HG02938 (cell line): ENCODE data around the gene RPGRIP1L.

Experiments used
- ATAC-seq: cut with Tn5 transposase; IDR thresholded peaks from one replicate; pipeline ENCODE4 v1.9.1; 2021; ENCODE audit warnings: mild to moderate bottlenecking, moderate library complexity; ENCODE audit not compliant: unreplicated experiment

Gene RPGRIP1L

GRCh38 chr16:53664724-53665345 is 38.8 kb downstream of the RPGRIP1L start:
- ATAC-seq = peak; percentile 61

GRCh38 chr16:53662072-53662471 is 41.6 kb downstream of the RPGRIP1L start:
- ATAC-seq = no peak

DNA sequence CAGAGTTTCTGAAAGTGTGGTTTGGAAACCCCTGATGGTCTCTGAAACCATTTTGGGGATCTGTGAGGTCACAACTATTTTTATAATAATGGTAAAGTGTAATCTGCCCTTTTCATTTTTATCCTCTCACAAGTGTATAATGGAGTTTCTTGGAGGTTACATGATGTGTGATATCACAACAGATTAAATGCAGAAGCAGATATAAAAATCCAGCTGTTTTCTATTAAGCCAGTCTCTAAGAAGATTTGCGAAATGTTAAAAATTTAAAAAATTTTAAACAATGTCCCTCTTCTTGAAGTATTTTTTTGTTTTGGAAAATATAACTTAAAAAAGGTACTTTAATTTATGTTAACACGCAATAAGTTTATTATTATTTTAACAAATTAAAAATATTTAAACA is 48.7 kb downstream of the RPGRIP1L start:
- no peak for ATAC-seq

- no peak for ATAC-seq
Observed at GRCh38 chr16:53651357-53651756, 52.3 kb downstream of the RPGRIP1L start.

DNA sequence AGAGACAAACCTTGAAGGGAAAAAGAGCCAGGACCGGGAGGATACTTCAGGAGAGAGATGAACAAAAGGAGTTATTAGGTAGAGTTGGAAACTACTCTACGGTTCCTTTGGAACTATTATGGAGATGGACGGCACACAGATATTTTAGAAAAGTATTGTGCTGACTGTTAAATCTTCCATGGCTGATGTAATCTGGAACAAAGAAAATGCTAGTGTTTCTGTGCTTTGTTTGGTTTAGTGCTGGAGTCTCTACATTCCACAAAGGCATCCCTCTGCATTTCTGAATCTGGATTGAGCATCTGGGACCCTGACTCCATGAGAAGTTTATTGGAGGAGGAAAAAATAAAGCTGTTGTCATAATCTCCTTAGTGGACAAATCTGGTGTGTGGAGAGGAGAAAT is 57.2 kb downstream of the RPGRIP1L start:
- ATAC-seq = no peak

DNA sequence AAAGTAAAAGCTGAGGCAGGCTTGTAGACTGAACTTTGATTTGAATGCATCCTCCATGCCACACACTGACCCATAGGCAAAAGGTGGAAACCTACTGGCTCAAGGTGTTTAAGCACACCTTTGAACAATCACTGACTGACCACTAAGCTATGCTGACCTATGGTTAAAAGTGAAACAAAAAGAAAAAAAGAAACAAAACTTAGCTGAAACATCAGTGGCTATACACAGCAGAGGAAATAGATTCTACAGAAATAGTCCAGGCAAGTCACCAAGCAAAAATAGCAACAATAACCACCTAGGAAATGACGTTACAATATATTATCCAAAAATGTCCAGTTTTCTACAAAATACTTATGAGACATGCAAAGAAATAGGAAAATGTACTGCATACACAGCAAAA is 60.2 kb downstream of the RPGRIP1L start:
- no peak for ATAC-seq

DNA sequence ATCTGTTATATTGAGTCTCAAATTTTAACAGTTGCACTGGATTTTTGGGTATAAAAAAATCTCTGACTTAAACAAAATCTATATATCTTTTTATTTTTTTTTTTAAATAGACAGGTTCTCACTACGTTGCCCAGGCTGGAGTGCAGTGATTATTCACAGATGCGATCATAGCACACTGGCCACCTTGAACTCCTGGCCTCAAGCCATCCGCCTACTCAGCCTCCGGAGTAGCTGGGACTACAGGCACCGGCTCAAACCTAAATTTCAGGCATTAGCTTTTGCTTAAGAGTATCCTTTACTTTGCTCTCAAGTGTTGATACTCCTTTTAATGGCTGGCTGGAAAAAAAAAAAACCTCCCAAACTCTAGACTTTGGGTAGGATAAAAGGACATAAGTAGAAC is 61.6 kb downstream of the RPGRIP1L start:
- no peak for ATAC-seq

GRCh38 chr16:53636978-53637377 is 66.7 kb downstream of the RPGRIP1L start:
- ATAC-seq = no peak

GRCh38 chr16:53632526-53632925 is 71.1 kb downstream of the RPGRIP1L start:
- no peak for ATAC-seq

DNA sequence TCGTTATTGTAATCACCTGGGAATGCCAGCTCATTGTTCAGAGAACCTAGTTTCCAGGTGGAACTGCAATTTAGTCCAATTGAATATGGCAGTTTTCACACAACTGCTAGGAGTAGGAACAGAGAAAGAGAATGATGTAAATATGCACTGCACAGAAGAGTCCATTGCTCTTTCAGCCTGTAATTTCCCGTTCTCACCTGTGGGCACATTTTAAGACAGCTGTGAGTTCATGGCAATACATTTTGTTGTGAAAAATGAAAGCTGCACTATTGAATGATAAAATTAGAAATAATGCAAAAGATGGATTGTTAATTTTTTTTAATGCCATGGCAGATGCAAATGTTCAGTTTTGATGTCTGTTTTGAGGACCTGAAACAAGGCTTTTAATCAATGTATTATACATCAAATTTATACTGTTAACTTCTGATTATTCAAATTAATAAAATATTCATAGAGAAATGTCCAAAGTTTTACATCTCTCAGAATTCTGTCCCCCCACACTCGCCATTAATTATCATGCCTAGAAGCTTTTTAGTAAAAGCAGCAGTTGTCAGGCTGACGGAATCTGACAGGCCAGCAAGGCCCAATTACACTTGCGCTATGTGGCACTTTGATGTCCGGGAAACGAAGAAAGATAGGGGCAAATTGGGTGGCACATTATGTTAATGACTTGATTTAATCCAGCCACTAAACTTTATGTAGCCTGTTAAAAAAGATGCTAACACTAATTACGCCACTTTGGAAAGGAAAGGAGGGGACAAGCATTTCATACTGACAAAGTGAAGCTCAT is 72.2 kb downstream of the RPGRIP1L start:
- ATAC-seq = no peak

DNA sequence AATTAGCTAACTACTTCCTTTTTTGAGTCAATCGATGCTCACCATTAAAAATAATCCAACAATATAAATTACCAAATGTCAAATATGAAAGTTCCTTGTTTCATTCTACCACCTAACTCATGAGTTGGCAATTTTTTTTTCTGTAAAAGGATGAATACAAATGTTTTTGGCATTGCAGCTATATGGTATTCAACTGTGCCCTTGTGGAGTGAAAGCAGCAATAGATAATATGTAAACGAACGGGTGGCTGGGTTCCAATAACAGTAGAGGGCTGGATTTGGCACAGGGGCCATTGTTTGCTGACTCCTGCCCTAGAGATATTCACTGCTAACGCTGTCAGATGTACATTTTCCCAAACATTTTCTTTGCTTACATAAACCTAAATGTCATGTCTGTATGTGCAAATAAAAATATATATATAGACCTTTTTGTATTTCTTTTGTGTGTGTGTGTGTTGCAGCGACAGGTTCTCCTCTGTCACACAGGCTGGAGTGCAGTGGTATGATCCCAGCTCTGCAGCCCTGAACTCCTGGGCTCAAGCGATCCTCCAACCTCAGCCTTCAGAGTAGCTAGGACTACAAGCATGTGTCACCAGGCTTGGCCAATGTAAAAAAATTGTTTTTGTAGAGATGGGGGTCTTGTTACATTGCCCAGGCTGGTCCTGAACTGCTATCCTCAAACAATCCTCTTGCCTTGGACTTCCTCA is 73.9 kb downstream of the RPGRIP1L start:
- no peak for ATAC-seq

DNA sequence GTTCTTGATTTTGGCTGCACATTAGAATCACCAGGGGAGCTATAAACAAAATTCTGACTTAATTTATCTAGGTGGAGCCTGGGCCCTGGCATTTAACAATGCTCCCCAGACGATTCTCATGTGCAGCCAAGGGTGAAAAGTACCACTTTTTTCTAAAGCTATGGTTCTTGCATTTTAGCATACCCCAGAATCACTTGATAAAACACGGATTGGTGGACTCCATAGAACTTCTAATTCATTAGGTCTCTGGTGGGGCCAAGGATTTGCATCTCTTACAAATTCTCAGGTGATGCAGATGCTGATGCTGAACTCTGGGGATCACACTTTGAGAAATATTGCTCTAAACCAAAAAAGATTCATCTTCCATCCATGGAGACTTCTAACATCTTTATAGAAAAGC is 74.5 kb downstream of the RPGRIP1L start:
- no peak for ATAC-seq

GRCh38 chr16:53626811-53627210 is 76.8 kb downstream of the RPGRIP1L start:
- ATAC-seq = no peak

DNA sequence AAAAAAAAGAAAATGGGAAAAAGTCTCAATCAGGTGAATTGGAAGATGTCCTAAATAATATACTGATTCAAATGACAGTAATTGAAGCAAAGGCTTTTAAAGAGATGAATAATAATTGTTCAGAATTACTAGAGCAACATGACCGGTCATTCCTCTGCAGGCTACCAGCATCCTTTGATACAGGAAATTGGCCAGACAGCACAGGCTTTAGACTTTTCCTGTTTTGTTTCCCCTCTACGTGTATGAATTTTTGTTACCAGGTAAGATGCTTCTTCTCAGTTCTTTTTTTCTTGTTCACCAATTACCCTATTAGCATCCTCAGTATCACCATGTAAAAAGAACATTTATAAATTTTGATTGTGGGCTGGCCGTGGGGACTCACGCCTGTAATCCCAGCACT is 77.5 kb downstream of the RPGRIP1L start:
- ATAC-seq = no peak

DNA sequence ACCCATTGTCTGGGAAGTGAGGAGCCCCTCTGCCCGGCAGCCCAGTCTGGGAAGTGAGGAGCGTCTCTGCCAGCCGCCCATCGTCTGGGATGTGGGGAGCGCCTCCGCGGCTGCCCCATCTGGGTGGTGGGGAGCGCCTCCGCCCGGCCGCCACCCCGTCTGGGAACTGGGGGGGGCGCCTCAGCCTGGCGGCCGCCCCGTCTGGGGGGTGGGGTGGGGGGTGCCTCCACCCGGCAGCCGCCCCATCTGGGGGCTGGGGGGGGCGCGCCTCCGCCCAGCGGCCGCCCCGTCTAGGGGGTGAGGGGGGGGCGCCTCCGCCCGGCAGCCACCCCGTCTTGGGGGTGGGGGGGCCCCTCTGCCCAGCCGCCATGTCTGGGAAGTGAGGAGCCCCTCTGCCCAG is 78.4 kb downstream of the RPGRIP1L start:
- no peak for ATAC-seq

DNA sequence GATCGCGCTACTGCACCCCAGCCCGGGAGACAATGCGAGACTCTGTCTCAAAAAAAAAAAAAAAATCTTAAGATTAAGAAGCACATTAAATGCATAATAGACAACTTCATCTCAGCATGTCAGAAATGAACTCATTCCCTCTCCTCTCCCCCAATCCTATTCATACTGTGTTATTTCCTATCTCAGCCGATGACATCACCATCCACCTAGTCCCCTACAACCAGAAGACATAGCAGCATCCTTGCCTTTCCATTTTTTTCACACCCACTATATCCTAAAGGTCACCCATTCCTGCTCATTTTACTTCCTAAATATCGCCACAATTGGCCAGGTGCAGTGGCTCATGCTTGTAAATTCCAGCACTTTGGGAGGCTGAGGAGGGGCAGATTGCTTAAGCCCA is 81.3 kb downstream of the RPGRIP1L start:
- ATAC-seq = no peak

DNA sequence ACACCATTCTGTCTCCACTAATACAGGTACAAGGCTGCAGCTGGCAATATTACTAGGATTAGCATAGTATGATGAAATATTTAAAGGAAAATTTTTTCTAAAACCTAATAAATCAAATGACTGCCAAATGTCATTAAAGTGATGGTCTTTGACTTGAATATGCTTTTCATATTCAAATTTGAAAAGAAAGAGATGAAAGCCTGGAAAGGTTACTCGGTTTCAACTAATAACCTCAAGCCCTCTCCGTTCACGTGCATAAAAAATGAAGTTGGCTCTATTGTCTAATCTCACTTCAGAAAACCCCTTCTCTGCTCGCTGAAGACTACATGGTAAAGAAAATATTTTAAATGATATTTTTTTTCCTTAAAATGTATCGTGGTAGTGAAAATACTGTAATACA is 83.2 kb downstream of the RPGRIP1L start:
- no peak for ATAC-seq

DNA sequence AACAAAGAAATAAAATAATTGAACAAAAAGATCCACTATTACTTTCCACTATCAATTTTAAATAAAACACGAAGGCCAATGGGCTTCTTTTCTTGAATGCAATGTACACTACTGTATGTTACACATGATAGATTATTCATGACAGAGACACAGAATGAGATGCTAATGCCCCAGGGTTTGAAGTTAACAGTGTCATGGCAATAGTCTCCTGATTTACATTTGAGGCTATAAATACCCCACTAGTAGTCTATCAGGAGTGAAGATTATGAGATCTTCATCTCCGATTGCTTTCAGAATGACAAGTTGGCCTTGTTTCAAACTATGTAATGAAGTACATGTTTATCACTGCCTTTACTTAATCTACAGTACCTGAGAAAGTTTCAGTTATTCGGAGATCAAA is 84.4 kb downstream of the RPGRIP1L start:
- ATAC-seq = no peak

- no peak for ATAC-seq
Observed at GRCh38 chr16:53614346-53614745, 89.3 kb downstream of the RPGRIP1L start.

DNA sequence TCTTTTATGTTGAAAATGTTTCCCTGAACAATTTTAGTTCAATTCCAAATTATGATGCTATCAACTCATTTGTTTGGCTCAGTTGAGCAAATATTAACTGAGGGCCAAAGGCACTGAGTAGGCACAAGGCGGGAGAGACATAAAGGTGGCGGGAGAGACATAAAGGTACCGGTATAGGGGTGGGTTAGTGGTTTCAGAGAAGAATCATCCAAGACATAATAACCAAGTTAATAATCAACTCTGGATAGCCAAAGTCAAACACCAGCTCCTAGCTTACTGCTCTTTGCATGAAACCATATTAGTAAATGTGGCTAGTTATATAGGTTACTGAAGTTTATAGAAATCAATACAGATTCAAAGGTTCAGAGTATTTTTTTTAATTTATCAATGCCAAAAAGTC is 91.7 kb downstream of the RPGRIP1L start:
- ATAC-seq = no peak

- ATAC-seq = no peak
Observed at GRCh38 chr16:53611179-53611696, 92.4 kb downstream of the RPGRIP1L start.

DNA sequence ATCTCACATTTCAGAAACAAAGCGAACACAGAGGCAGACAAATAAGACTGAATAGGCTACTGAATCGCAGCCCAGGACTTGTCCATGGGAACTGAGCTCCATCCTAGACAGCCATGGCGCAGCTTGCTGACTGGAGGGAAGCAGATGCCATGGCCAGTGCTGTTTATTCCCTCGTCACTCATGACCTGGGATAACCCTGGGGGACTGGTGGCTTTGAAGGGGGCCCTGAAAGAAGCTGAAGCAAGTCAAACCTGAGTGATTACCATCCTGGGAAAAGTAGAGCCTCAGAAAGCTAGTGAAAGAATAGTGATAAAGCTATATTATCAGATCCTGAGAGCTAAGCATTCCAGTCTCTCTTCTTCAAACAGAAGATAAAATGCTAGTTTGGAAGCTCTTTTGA is 94.1 kb downstream of the RPGRIP1L start:
- no peak for ATAC-seq
